Measurements from ENCODE around the gene KCND2. TPM values are rescaled to one million over a fixed set of nuclear protein-coding genes. Genes with fewer than 3 reads are reported as not detected.

Gene KCND2
- total and polyA plus RNA-seq, 7 donors, result under 0.01 to 3.3 (median 1.3) TPM; not detected in 1

DNA sequence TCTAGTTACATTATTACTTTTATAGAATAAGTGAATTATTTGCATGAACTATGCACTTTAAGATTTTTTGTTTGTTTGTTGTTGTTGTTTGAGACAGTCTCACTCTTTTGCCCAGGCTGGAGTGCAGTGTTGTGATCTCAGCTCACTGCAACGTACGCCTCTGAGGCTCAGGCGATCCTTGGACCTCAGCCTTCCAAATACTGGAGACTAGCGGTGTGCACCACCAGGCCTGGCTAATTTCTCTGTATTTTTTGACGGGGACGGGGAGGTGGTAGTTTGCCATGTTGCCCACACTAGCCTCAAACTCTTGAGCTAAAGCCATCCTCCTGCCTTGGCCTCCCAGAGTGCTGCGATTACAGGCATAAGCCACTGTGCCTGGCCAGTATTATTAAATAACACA is 29.2 kb downstream of the KCND2 start:
- Histone ChIP-seq H3K9me3 (no peaks in the 10 kb centered on the region), H3K36me3 (no peaks in the 10 kb centered on the region), H3K27me3 (no peaks in the 10 kb centered on the region), H3K4me3 (no peak overlapping the region), H3K4me1 (no peaks in the 10 kb centered on the region), H3K27ac (no peak overlapping the region)
- WGBS, 2 donors, result 91 to 92% methylated on average over 7 of the region's 7 CpGs
- DNase-seq, result no peak
- intact Hi-C loops (cut with DNase I), result no loop called here
- TF ChIP-seq EP300 (IDR thresholded peaks at IDR 0.05) (no peak), POLR2A (IDR thresholded peaks at IDR 0.05) (no peak), POLR2AphosphoS5 (IDR thresholded peaks at IDR 0.05) (no peak)
- TF ChIP-seq, protein P1, sequence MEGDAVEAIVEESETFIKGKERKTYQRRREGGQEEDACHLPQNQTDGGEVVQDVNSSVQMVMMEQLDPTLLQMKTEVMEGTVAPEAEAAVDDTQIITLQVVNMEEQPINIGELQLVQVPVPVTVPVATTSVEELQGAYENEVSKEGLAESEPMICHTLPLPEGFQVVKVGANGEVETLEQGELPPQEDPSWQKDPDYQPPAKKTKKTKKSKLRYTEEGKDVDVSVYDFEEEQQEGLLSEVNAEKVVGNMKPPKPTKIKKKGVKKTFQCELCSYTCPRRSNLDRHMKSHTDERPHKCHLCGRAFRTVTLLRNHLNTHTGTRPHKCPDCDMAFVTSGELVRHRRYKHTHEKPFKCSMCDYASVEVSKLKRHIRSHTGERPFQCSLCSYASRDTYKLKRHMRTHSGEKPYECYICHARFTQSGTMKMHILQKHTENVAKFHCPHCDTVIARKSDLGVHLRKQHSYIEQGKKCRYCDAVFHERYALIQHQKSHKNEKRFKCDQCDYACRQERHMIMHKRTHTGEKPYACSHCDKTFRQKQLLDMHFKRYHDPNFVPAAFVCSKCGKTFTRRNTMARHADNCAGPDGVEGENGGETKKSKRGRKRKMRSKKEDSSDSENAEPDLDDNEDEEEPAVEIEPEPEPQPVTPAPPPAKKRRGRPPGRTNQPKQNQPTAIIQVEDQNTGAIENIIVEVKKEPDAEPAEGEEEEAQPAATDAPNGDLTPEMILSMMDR (IDR thresholded peaks at IDR 0.05), result no peak

DNA sequence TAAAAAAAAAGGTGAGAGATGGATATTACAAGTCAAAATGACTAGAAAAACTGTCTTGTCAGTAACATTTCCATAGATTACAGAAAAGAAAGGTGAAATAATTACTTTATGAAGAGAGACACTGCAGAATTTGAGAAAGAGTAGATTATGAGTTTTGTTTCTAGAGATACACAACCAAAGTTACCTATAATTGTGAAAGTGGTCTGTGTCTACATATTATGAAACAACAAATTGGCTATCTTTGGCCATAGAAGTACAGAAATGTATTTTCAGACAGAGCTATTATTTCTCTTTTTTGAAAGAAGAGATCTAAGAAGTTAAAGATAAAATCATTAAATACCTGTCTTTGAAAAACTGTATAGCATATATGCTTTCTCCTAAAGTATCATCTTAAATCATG is 30.1 kb downstream of the KCND2 start:
- TF ChIP-seq, protein P1 (IDR thresholded peaks at IDR 0.05), result no peak
- no peak for TF ChIP-seq POLR2A (IDR thresholded peaks at IDR 0.05)
- no peak for TF ChIP-seq POLR2AphosphoS5 (IDR thresholded peaks at IDR 0.05)
- no peak for TF ChIP-seq EP300 (IDR thresholded peaks at IDR 0.05)
- no peaks in the 10 kb centered on the region for H3K27me3 ChIP-seq
- no peaks in the 10 kb centered on the region for H3K36me3 ChIP-seq
- DNase-seq, result no peak
- H3K9me3 ChIP-seq, result no peaks in the 10 kb centered on the region
- H3K4me1 ChIP-seq, result no peaks in the 10 kb centered on the region
- no peak overlapping the region for H3K27ac ChIP-seq
- intact Hi-C loops (cut with DNase I), result no loop called here
- no peak overlapping the region for H3K4me3 ChIP-seq

DNA sequence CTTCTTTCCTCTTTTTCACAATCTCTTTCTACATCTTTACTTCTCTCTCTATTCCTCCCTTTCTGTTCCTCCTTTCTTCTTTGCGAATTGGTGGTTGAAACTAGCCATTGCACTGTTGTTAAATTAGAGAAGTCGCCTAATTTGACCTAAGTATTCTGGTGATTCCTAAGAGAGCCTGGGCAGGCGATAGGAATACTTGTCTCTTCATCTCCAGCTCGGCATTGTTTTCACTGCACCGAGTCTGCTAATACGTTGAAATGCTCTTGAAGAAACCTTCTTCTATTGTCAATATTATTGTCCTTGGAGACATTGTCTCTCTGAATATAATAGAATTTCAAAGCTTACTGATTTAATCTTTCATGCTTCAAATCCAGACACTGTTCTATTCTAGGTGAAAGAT is 31.7 kb downstream of the KCND2 start:
- 87 to 89% methylated on average over 6 of the region's 6 CpGs for WGBS, 2 donors
- intact Hi-C loops (cut with DNase I), result no loop called here

DNA sequence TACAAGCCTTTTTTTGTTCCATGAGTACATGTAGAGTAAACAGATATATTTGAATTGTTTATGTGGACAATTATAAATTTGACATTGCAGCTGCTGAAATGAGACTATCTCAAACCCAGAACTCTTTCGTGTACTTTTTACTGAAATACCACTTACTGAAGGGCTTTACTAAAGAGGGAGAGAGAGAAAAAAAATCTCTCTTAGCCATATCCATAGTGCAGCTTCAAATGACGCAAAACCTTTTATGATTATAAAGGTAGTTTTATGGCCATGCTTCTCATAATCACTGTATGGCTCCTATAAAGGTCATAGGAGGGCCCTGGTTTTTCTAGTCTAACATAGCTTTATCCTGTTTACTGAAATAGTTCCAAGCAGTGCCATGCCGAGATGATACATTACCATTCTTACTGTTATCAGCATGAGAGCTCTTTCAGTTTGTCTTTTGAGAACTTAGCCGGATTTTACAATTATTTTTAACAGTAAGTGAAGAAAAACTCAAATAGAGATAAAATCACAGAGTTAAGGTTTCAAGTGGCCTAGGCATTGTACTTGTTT is 35.1 kb downstream of the KCND2 start:
- Histone ChIP-seq H3K27ac (no peak overlapping the region), H3K4me3 (no peak overlapping the region), H3K36me3 (no peaks in the 10 kb centered on the region), H3K27me3 (no peaks in the 10 kb centered on the region), H3K9me3 (no peaks in the 10 kb centered on the region), H3K4me1 (no peaks in the 10 kb centered on the region)
- 10 to 45% methylated on average over 4 of the region's 4 CpGs for WGBS, 2 donors
- TF ChIP-seq EP300 (IDR thresholded peaks at IDR 0.05) (no peak), POLR2AphosphoS5 (IDR thresholded peaks at IDR 0.05) (no peak)
- intact Hi-C loops (cut with DNase I), result no loop called here
- no peak for DNase-seq

More for the DNA sequence above, 31.7 kb downstream of the KCND2 start:
- Histone ChIP-seq H3K27ac (no peak overlapping the region), H3K4me3 (no peak overlapping the region), H3K4me1 (no peaks in the 10 kb centered on the region), H3K27me3 (no peaks in the 10 kb centered on the region), H3K9me3 (no peaks in the 10 kb centered on the region), H3K36me3 (no peaks in the 10 kb centered on the region)
- no peak for DNase-seq
- TF ChIP-seq, protein P1 (IDR thresholded peaks at IDR 0.05), result no peak
- TF ChIP-seq EP300 (IDR thresholded peaks at IDR 0.05) (no peak), POLR2A (IDR thresholded peaks at IDR 0.05) (no peak), POLR2AphosphoS5 (IDR thresholded peaks at IDR 0.05) (no peak)

DNA sequence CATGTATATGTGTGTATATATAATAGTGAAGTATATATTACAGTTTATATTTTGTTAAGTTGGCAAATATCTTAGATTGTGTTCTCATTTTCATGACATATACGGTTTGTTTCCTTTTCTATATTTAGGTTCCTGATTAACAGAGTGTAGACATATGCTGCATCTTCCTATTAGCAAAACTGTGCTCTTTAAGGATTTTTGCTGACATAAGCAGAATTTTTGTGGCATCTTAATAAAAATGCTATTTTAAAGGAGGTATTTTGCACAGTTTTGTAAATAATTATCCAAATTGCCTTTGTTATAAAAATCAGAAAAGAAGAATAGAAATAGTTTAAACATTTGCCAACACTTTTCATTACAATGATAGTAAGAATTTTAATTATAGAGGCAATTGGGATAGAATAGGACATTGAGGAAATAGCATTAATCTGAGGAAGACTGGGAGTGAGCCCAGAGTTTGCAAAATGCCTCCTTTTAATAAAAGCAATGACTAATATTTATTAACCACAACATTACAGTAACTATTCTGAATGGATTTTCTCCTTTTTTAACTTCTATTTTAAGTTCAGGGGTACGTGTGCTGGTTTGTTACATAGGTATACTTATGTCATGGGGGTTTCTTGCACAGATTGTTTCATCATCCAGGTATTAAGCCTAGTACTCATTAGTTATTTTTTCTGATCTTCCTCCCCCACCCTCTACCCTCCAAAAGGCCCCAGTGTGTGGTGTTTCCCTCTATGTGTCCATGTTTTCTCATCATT is 38.2 kb downstream of the KCND2 start:
- no peak for TF ChIP-seq POLR2AphosphoS5 (IDR thresholded peaks at IDR 0.05)
- TF ChIP-seq POLR2A (IDR thresholded peaks at IDR 0.05), result no peak
- no peak for TF ChIP-seq EP300 (IDR thresholded peaks at IDR 0.05)
- TF ChIP-seq, protein P1 (IDR thresholded peaks at IDR 0.05), result no peak
- H3K27me3 ChIP-seq, result no peaks in the 10 kb centered on the region
- H3K36me3 ChIP-seq, result no peaks in the 10 kb centered on the region
- intact Hi-C loops (cut with DNase I), result no loop called here
- H3K9me3 ChIP-seq, result no peaks in the 10 kb centered on the region
- no peak overlapping the region for H3K27ac ChIP-seq
- no peak overlapping the region for H3K4me3 ChIP-seq
- WGBS, 2 donors, result 54 to 64% methylated on average over 2 of the region's 2 CpGs
- H3K4me1 ChIP-seq, result no peaks in the 10 kb centered on the region
- DNase-seq, result no peak
